Daoy (cell line): Measurements from ENCODE around the gene FOXN3. TPM values are rescaled to one million over a fixed set of nuclear protein-coding genes. Genes with fewer than 3 reads are reported as not detected.
"Not testable (repeated sequence)": the region's sequence is repeated elsewhere in the genome, so short reads cannot be mapped to it uniquely, and the experiment has no call there.

Source experiments
- DNase-seq: peaks from one replicate; pipeline ENCODE4 v3.0.0-alpha.2; 2015; ENCODE audit warnings: low read depth
- total RNA-seq: library from RNA; depleted of rRNA; stranded (reverse); fragments of >200 nt; shearing (Covaris generic); gene quantifications from 2 replicates; pipeline ENCODE4 v1.2.3, GENCODE V29; 2014

Gene FOXN3
- total RNA-seq, 1 experiment from 2014 or later = 17.7 TPM

GRCh38 chr14:89228921-89229639 is 188.0 kb downstream of the FOXN3 start:
- DNase-seq = no peak

- peak; percentile 30 for DNase-seq
These were observed 189.6 kb downstream of the FOXN3 start for GRCh38 chr14:89227496-89227836.

GRCh38 chr14:89226801-89227495 is 190.1 kb downstream of the FOXN3 start:
- no peak for DNase-seq

GRCh38 chr14:89225607-89226006 is 191.4 kb downstream of the FOXN3 start:
- no peak for DNase-seq

GRCh38 chr14:89221109-89221810 is 195.8 kb downstream of the FOXN3 start:
- DNase-seq = peak; percentile 64

GRCh38 chr14:89219051-89219450 is 198.0 kb downstream of the FOXN3 start:
- DNase-seq = no peak

- DNase-seq = no peak
These were observed 199.1 kb downstream of the FOXN3 start for GRCh38 chr14:89217891-89218290.

- DNase-seq = no peak
These were observed 201.5 kb downstream of the FOXN3 start for GRCh38 chr14:89215531-89215930.

- no peak for DNase-seq
These were observed 201.9 kb downstream of the FOXN3 start for GRCh38 chr14:89215114-89215513.

GRCh38 chr14:89214221-89214965 is 202.6 kb downstream of the FOXN3 start:
- DNase-seq = no peak

- no peak for DNase-seq
These were observed 204.4 kb downstream of the FOXN3 start for GRCh38 chr14:89212386-89213235.

- no peak for DNase-seq
These were observed 207.5 kb downstream of the FOXN3 start for GRCh38 chr14:89209558-89209957.

GRCh38 chr14:89207925-89208328 is 209.1 kb downstream of the FOXN3 start:
- DNase-seq = no peak

GRCh38 chr14:89206389-89207031 is 210.5 kb downstream of the FOXN3 start:
- DNase-seq = no peak

- no peak for DNase-seq
These were observed 211.8 kb downstream of the FOXN3 start for GRCh38 chr14:89205137-89205740.

- no peak for DNase-seq
These were observed 214.4 kb downstream of the FOXN3 start for GRCh38 chr14:89202413-89203190.

- no peak for DNase-seq
These were observed 215.4 kb downstream of the FOXN3 start for GRCh38 chr14:89201645-89202044.

- DNase-seq = not testable (repeated sequence)
These were observed 217.7 kb downstream of the FOXN3 start for GRCh38 chr14:89199357-89199756.

- no peak for DNase-seq
These were observed 218.3 kb downstream of the FOXN3 start for GRCh38 chr14:89198544-89199329.
